ENCODE data around the gene PLD3.
"Not testable (repeated sequence)": the region's sequence is repeated elsewhere in the genome, so short reads cannot be mapped to it uniquely, and the experiment has no call there.

The PLD3 gene

GRCh38 chr19:40333083-40333482 is 15.4 kb upstream of the PLD3 start:
- DNase-seq: not testable (repeated sequence)

- DNase-seq: no peak
Observed at GRCh38 chr19:40335101-40335500, 13.4 kb upstream of the PLD3 start.

GRCh38 chr19:40335855-40336600 is 12.5 kb upstream of the PLD3 start:
- DNase-seq: no peak

GRCh38 chr19:40336601-40336900 is 11.9 kb upstream of the PLD3 start:
- no peak for DNase-seq

DNA sequence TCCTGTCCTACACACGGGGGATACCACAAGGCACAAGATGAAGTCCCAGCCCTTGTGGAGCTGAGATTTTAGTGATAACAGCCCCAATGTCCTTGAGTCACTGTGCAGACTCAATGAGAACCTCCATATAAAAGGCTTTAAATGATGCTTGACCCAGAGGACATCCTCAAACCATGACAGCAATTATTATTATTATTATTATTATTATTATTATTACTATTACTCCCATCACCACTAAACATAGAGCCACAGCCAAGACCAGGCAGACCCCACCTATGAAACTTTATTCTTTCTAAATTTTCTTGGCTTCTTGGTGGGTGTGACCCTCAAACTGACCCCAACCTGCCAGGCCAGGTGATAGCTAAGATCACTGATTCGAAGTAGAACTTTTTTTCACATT is 11.4 kb upstream of the PLD3 start:
- DNase-seq: no peak

DNA sequence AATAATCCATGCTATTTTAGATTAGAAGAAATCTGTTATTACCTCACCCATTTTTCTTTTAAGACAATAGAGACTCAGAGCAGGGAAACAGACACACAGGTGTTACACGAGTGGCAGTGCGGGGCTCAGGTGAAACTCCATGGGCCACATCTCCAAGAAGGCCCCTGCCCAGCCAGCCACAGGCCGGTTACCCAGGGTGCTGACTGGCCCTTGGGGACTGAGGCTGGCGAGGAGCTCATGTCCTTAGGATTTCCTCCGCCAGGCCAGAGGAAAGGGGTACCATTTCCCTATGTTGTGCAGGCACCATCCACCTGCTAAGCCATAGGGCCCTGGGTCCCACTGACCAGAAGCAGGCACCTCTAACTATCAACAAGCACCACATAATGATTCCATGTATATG is 10.9 kb upstream of the PLD3 start:
- no peak for DNase-seq

- no peak for DNase-seq
Observed at GRCh38 chr19:40339018-40339728, 9.3 kb upstream of the PLD3 start.

DNA sequence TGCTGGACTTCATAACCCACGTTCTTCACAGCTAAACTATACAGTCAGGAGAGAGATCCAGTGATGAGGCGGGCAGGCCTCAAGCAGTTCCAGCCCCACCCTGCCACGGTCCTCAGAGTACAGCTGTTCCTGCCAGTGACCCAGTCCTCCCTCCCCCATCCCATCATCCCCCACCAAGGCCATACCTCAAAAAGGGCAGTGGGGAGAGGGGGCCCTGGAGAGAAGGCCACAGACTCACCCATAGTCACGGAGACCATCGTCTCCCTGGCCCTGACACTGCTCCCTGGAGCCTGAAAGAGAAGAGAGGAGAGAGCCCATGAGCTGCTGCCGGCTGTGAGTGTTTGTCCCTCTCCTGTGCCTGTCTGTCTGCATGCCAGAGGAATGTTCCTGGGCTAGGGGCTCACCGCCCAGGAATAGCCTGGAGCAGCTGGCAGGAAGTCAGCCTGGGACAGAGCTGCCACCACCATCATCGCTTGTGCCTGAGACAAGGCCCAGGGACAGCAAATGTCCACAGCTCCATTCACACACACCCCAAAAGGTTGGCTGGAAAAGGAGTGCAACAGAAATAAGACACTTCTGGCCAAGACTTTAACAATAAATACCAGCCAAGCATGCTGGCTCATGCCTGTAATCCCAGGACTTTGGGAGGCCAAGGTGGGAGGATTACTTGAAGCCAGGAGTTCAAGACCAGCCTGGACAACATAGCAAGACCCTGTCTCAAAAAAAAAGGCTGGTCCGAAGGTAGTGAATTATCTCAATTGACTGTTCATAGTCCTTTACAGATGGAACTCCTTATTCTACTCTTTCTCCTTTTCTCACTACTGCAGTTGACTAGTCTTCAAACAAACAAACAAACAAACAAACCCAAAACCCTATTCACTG is 6.7 kb upstream of the PLD3 start:
- DNase-seq: no peak

- no peak for DNase-seq
Observed at GRCh38 chr19:40342644-40343311, 5.7 kb upstream of the PLD3 start.

DNA sequence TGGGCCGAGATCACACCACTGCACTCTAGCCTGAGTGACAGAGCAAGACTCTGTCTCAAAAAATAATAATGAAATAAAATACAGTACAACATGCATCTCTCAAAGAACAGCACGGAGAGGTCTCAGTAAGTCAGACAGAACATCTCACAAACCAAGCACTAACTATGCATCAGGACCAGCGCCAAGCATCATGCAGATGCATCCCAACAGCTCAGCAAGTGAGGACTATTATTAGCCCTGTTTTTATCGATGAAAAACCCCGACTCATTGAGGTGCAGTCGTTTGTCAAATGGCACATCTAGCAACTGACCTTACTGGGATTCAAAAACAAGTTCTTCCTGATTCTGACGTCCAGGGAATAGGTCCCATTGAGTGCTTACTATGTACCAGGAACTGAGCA is 4.1 kb upstream of the PLD3 start:
- no peak for DNase-seq

- DNase-seq: no peak
Observed at GRCh38 chr19:40348961-40349507, 539 bp downstream of the PLD3 start.

GRCh38 chr19:40355975-40356680 is 7.6 kb downstream of the PLD3 start:
- DNase-seq: no peak

DNA sequence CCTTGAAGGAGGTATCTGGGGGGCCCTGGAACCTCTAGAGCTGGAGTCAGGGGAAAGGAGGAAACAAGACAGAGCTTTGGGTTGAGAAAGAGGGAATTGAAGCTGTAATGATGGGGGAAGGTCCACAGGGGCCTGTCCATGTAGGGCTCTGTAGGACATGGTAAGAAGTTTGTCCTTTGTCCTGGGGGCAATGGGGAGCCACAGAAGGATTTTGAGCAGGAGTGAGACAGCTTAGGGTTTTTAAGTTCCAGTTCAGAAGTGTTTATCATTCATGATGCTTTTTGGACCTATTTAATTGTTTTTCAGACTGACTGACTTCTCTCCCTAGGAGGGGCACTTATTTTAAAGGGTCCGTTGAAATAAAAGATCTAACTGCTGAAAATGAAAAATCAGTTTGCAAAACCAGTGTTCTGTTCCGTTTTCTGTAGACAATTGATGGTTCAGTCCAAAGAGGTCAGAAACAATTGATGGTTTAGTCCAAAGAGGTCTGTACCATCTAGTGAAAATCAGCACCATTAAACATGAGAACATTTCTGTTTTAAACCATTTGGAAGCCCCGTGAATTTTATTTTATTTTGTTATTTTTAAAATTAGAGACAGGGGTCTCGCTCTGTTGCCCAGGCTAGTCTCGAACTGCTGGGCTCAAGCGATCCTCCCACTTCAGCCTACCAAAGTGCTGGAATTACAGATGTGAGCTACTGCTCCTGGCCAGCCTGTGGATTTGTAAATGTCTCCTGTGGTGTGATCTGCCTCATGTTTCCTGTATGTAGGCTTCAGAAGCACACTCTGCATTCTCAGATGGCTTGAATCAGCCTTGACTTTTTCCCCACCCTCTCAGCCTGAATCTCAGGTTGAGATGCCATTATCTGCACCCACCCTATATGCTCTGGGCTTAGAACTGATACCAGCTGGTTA is 8.4 kb downstream of the PLD3 start:
- DNase-seq: no peak

DNA sequence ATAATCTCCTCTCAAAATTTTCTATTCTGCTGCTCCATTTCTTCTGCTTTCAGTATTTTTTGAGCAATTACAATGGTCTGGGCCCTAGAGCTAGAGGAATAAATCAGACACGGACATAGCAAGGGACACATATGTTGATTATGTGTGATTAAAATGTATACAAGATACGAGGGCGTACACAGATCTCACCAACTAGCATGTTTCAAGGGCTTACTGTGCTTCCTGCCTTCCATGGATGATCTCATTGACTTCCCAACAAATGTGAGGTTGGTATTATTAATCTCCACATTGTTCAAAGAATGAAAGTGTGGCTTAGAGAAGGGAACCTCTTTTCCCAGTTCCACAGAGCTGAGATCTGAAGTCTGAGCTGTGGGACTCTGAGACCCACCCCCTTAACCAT is 9.1 kb downstream of the PLD3 start:
- DNase-seq: no peak

GRCh38 chr19:40358773-40359172 is 10.3 kb downstream of the PLD3 start:
- DNase-seq: no peak

DNA sequence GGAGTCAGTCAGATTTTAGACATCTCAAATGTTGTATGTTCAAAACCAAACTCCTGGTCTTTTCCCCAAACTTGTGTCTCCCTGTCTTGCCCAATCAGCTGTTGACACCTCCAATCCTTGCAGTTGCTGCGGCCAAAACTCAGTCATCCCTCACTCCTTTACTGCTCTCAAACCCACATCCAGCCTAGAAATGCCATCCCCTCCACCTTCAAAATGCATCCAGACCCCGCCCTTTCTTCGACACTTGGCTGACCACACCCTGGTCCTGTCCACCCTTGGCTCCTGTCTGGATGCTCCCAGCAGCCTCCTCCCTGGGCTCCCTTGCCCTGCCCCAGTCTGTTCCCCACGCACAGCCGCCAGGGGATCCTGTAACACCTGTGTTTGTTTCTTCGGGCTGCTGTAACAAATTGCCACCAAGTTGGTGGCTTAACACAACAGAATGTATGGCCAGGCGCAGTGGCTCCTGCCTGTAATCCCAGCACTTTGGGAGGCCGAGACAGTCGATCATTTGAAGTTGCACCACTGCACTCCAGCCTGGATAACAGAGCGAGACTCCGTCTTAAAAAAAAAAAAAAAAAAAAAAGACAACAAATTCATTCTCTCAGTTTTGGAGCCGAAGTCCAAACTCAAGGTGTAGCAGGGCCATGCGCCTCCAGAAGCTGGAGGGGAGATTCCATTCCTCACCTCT is 11.7 kb downstream of the PLD3 start:
- no peak for DNase-seq

DNA sequence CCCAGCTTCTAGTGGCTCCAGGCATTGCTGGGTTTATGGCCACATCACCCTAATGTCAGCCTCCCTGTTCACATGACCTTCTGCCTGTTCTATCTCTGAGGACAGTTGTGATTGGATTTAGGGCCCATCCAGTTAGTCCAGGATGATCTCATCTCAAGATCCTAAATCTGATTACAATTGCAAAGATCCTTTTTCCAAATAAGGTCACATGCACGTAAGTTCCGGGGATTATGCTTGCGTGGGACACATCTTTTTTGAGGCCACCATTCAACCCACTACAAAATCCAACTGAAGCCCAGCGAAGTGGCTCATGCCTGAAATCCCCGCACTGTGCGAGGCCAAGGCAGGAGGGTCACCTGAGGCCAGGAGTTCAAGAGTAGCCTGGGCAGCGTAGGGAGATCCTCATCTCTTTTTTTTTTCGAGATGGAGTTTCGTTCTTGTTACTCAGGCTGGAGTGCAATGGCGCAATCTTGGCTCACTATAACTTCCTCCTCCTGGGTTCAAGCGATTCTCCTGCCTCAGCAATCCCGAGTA is 12.3 kb downstream of the PLD3 start:
- DNase-seq: no peak

GRCh38 chr19:40362160-40362559 is 13.7 kb downstream of the PLD3 start:
- DNase-seq: no peak

- DNase-seq: no peak
Observed at GRCh38 chr19:40363069-40363468, 14.6 kb downstream of the PLD3 start.

DNA sequence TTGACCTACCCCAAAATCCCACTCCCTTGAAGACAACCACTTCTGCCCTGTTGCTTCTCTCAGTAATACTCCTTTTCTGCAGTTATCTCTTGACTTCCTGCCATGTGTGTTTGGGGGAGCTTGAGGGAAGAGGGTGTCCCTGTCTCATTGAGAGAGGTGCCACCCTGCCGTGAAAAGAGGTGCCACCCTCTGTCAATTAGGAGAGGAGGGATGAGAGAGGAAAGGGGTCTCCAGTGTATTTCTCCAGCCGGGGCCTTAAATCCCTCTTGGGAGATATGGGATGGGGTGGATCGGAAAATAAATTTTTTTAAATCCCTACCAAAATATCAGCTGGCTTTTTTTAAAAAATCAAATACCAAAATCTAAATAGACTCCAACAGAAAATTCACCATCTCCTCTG is 16.5 kb downstream of the PLD3 start:
- no peak for DNase-seq
